GM19238 (cell line): ENCODE results near the gene TMEM101.
"Not testable (repeated sequence)": the region's sequence is repeated elsewhere in the genome, so short reads cannot be mapped to it uniquely, and the experiment has no call there.

Experiments
- DNase-seq: peaks from one replicate; pipeline ENCODE4 v3.0.0; 2011; ENCODE audit warnings: low spot score; ENCODE audit not compliant: insufficient read length

Gene TMEM101

GRCh38 chr17:44000871-44001460 is 13.8 kb downstream of the TMEM101 start:
- no peak for DNase-seq

- no peak for DNase-seq
Measured at GRCh38 chr17:44000141-44000860, 14.5 kb downstream of the TMEM101 start.

DNA sequence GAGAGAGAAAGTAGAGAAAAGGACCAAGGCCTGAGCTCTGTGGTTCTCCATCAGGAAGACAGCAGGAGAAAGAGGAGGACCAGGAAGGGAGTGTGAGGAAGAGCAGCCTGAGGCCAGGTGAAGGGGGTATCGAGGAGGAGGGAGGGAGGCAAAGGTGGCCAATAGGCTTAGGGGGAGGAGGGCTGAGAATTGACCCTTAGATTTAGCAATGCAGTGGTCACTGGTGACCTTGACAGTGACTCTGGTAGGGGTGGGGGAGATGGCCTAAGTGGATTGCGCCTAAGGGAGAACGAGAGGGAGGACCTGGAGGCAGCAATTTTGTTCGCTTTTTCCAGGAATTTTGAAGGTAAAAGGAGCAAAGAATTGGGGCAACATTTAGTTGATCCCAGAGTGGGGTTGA is 15.7 kb downstream of the TMEM101 start:
- DNase-seq: no peak

- DNase-seq: no peak
Measured at GRCh38 chr17:43998552-43998951, 16.2 kb downstream of the TMEM101 start.

GRCh38 chr17:43997180-43997579 is 17.6 kb downstream of the TMEM101 start:
- not testable (repeated sequence) for DNase-seq

DNA sequence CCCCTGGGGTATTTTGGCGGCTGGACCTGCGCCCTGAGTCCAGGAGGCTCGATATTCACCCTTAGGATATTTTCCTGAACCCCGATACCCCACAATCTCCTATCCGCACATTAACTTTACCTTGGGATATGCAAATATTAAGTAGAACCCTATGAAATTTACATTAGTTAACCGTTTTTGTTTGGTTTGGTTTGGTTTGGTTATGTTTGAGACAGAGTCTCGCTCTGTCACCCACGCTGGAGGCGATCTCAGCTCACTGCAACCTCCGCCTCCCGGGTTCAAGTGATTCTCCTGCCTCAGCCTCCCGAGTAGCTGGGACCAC is 19.7 kb downstream of the TMEM101 start:
- no peak for DNase-seq

GRCh38 chr17:43994272-43995149 is 20.3 kb downstream of the TMEM101 start:
- DNase-seq: peak; percentile 60

DNA sequence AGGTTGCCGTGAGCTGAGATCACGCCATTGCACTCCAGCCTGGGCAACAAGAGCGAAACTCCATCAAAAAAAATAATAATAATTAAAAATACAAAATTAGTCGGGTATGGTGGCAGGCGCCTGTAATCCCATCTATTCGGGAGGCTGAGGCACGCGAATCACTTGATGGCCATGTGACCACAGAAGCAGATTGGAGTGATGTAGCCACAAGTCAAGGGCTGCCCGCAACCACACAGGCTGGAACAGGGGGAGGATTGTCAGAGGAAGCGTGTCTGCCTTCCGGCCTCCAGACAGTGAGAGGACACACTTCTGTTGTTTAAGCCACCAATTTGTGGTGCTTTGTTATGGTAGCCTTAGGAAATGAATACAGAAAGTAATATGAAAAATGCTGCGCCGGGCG is 22.1 kb downstream of the TMEM101 start:
- DNase-seq: no peak

DNA sequence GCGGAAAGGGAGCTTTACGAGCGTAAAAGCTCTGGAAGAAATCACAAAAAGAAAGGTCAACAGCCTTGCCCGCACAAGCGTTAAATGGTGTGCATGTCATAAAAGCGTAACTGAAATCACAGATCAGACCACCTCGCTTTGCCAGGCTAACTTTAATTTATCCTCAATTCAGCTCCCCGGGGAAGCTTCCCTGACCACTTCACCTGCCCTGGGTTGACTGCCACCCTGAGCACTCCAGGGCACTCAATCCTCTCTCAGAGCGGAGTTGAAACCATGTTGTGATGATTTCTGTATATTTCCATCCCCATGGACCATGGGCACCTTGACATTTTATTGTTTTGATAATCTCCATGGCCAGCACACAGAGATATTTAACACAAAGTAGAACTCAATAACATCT is 26.5 kb downstream of the TMEM101 start:
- no peak for DNase-seq

DNA sequence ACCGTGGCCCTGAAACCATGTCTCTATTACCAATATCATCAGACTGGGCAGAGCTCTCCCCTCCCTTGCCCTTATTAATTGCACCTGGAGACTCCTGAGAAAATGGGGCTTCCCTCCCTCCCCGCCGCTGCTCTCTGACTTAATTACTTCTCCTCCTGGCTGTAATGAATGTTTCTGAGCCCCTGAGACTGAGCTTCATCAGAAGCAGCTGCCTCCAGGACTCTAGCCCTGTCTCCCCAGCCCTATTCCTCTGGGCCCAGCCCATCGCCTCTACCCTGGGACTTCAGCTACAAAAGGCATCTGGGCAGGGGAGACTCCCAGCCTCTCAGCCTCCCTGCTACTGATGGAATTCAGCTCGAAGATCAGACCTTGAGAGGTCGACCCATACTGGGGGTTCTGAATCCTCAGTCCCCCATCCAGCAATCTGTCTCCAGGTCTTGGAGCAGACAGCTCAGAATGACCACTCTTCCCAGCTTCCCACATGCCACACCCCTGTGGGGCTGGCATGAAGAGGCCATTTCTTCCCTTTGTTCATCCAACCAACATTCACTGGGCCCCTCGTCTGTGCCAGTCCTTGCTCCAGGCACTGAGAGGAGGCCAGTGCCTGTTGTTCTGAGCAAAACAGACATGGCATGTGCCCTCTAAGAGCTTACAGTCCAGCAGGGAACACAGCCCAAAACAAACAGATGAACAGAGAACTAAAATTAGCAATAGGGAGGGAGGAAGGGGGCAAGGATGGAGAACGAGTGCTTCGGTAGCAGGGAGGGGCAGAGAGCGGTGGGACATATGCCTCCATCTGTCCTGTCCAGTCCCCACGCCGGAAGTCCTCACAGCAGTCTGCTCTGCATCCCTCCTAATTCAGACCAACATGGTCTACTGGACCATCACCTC is 27.4 kb downstream of the TMEM101 start:
- no peak for DNase-seq

GRCh38 chr17:43986225-43986981 is 28.4 kb downstream of the TMEM101 start:
- DNase-seq: no peak

GRCh38 chr17:43984521-43984920 is 30.2 kb downstream of the TMEM101 start:
- DNase-seq: no peak

GRCh38 chr17:43983515-43984411 is 31.0 kb downstream of the TMEM101 start:
- no peak for DNase-seq

DNA sequence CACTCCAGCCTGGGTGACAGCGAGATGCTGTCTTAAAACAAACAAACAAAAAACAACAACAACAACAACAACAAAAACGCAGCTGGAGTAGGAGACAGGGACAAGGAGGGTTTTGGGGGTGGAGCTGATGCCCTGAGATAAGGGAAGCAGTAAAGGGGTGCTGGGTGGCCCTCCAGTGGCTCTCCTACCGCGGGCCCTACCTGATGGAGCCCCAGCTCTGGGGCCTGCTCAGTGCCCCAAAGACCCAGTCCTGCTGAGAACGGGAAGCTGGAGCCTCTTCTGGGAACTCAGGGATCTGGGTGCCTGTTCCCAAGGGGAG is 31.6 kb downstream of the TMEM101 start:
- no peak for DNase-seq

- no peak for DNase-seq
Measured at GRCh38 chr17:43982171-43982570, 32.6 kb downstream of the TMEM101 start.

DNA sequence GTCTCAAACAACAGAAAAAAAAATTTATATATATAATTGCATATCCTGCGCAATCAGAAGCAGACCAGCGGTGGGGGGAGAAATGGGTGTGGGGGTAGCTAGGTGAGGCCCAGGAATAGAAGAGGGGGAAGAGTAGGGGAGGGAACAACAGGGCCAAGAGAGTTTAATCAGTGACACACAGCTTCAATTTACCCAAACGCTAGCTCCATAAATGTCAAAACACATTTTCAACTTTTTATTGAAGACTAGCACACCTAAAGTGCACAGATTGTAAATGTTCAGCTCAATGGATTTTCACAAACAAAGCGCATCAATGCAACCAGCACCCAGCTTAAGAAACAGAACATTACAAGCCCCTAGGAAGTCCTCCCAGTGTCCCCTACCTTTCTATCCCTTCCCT is 35.1 kb downstream of the TMEM101 start:
- DNase-seq: no peak

DNA sequence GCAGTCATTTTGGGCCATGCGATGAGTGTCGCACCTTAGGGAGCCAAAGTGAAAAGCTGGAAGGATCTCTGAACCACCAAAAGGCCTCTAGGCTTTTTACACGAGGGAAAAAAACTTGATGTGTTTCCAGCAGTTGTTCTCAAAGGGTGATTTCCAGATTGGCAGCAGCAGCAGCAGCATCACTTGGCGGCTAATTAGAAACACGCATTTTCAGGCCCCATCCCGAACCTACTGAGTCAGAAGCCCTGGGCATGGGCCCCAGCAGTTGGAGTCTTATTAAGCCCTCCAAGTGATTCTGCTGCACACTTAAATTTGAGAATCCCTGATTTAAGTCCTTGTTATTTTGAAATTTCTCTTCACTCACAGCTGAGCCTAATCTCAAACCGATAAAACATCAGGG is 35.8 kb downstream of the TMEM101 start:
- no peak for DNase-seq

DNA sequence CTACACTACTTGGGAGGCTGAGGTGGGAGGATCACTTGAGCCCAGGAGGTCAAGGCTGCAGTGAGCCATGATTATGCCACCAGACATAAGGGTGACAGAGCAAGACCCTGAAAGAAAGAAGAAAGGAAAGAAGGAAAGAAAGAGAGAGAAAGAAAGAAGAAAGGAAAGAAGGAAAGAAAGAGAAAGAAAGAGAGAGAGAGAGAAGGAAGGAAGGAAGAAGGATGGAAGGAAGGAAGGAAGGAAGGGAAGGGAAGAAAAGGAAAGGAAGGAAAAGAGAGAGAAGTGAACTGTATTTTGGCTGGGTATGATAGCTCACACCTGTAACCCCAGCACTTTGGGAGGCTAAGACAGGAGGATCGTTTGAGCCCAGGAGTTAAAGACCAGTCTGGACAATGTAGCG is 36.7 kb downstream of the TMEM101 start:
- DNase-seq: no peak

DNA sequence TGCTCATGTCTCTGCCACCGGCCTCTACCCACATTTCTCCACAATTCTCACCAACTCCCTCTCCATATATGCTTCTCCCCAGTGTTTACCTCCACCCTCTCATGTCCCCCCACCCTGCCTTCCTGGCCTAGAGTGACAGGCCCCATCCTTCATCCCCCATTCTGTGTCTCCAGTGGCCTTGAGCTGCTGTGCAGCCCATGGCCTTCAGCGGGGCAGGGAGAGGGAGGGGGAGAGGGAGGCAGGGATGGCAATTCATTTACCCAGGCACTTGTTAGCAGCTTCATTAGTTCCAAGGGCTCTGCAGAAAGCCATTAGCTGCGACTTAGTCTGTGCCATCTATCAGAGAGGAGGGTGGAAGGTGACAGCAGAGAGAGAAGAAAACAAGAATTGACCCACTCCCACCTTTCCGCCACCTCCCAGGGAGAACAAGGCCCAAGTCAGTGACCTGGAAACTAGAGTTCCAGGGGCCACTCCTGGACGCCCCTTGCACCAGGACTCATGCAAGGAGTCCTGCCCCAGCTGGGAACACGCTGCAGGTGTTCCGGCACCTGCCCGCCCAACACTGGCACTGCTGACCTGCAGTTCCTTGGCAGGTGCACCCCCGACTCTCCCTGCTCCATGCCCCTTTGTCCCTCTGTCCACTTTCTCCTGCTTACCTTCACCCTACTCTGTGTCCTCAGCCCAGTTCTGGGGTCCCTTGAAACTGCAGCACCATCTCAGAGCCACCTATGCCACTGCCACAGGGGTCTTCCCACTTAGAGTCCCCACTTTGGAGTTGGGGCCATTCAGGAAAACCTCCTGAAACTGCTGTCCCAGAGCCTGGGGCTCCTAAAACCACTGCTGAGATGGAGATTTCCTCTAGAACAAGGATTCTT is 37.6 kb downstream of the TMEM101 start:
- no peak for DNase-seq
